GM21528 (cell line): ENCODE measurements around the gene TMEM253.

Experiments
- ATAC-seq: cut with Tn5 transposase; IDR thresholded peaks from one replicate; pipeline ENCODE4 v1.9.1; 2021; ENCODE audit warnings: mild to moderate bottlenecking, moderate library complexity; ENCODE audit not compliant: unreplicated experiment, low FRiP score

The TMEM253 gene

GRCh38 chr14:21089877-21090193, 11.0 kb upstream of the TMEM253 start:
- no peak for ATAC-seq

GRCh38 chr14:21090194-21090939, 10.5 kb upstream of the TMEM253 start:
- no peak for ATAC-seq

GRCh38 chr14:21090940-21091663, 9.8 kb upstream of the TMEM253 start:
- ATAC-seq, result no peak

- no peak for ATAC-seq
Observed at GRCh38 chr14:21091821-21092272, 9.0 kb upstream of the TMEM253 start.

- peak; percentile 84 for ATAC-seq
Observed at GRCh38 chr14:21092273-21093011, 8.4 kb upstream of the TMEM253 start.

GRCh38 chr14:21093018-21093417, 7.8 kb upstream of the TMEM253 start:
- ATAC-seq, result no peak

- ATAC-seq, result no peak
Observed at GRCh38 chr14:21093769-21094681, 6.8 kb upstream of the TMEM253 start.

GRCh38 chr14:21095430-21096205, 5.2 kb upstream of the TMEM253 start:
- no peak for ATAC-seq

GRCh38 chr14:21096438-21096837, 4.4 kb upstream of the TMEM253 start:
- ATAC-seq, result no peak

GRCh38 chr14:21096978-21097635, 3.8 kb upstream of the TMEM253 start:
- ATAC-seq, result no peak

- ATAC-seq, result no peak
Observed at GRCh38 chr14:21097636-21098075, 3.2 kb upstream of the TMEM253 start.

GRCh38 chr14:21098076-21098891, 2.6 kb upstream of the TMEM253 start, which contains the start of gene ZNF219:
Gene ZNF219, minus strand, starts transcription at chr14:21098655. Its CDS starts 5,064 bp downstream, at chr14:21093591.
- no peak for ATAC-seq

- ATAC-seq, result no peak
Observed at GRCh38 chr14:21098892-21099595, 1.8 kb upstream of the TMEM253 start.

GRCh38 chr14:21099596-21099985, 1.3 kb upstream of the TMEM253 start:
- no peak for ATAC-seq

- ATAC-seq, result no peak
Observed at GRCh38 chr14:21101802-21102413, 1.0 kb downstream of the TMEM253 start.

- ATAC-seq, result no peak
Observed at GRCh38 chr14:21102521-21103410, 1.9 kb downstream of the TMEM253 start.
